ENCODE results near the gene CPNE1.

GRCh38 chr20:35695245-35695749, 30.6 kb upstream of the CPNE1 start:
- TF ChIP-seq EZH2 (IDR thresholded peaks at IDR 0.05) (no peak), POLR2A (IDR thresholded peaks at IDR 0.05; ENCODE audit: borderline replicate concordance, extremely low read depth, insufficient read depth, insufficient read length) (no peak), CTCF (IDR thresholded peaks at IDR 0.05 in 2 of 3, conservative IDR thresholded peaks at IDR 0.05 in 1 of 3; ENCODE audit: borderline replicate concordance in 1 of 3, insufficient read depth in 1 of 3, low read depth in 2 of 3, low read length in 2 of 3) (no peak), ZFX (IDR thresholded peaks at IDR 0.05) (no peak), SRF (IDR thresholded peaks at IDR 0.05; ENCODE audit: low read depth) (no peak), REST (IDR thresholded peaks at IDR 0.05; ENCODE audit: low read depth) (no peak), POLR2AphosphoS5 (IDR thresholded peaks at IDR 0.05; ENCODE audit: low read depth, low read length) (no peak), EGR1 (IDR thresholded peaks at IDR 0.05; ENCODE audit: low read depth) (no peak), ATF3 (IDR thresholded peaks at IDR 0.05) (no peak), ZNF274 (IDR thresholded peaks at IDR 0.05; ENCODE audit: low read depth, low read length) (no peak), EZH2phosphoT487 (IDR thresholded peaks at IDR 0.05; ENCODE audit: borderline replicate concordance) (no peak), SIN3A (IDR thresholded peaks at IDR 0.05; ENCODE audit: low read depth) (no peak)
- TF ChIP-seq, protein P1, sequence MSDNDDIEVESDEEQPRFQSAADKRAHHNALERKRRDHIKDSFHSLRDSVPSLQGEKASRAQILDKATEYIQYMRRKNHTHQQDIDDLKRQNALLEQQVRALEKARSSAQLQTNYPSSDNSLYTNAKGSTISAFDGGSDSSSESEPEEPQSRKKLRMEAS (IDR thresholded peaks at IDR 0.05), result no peak

Data from HCT116 (cell line).